ENCODE data around the gene ARHGEF37. TPM values are rescaled to one million over a fixed set of nuclear protein-coding genes. Genes with fewer than 3 reads are reported as not detected.
A peak's percentile ranks its signal among the peaks of the same experiment; 100 is the strongest.

ARHGEF37 gene
- total RNA-seq, 1 donor from 2014 or later: 10.8 TPM

DNA sequence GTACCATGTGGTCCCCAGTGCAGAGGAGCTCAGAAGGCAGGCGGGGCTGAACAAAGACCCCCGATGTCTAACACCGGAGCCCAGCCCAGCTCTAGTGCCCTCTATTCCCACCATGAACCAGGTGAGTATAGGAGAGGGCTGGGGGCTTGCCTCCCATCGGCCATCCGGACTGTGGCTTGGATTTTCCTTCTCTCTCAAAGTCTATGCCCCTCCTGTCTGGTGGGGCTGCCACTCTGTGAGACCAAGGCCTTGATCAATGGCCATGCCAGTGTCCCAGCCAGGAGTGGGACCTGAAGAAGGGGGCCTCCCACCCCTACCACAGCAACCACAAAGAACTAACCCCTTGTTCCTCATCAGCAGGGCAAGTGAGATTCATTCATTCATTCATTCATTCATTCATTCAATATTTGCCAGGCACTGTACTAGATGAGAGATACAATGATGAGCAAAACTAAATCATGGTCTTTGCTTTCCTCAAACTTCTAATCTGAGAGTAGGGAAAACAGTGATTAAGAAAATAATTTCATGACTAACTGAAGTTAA, 47.6 kb downstream of the ARHGEF37 start:
- no peak for DNase-seq (ENCODE audit: low read depth)

DNA sequence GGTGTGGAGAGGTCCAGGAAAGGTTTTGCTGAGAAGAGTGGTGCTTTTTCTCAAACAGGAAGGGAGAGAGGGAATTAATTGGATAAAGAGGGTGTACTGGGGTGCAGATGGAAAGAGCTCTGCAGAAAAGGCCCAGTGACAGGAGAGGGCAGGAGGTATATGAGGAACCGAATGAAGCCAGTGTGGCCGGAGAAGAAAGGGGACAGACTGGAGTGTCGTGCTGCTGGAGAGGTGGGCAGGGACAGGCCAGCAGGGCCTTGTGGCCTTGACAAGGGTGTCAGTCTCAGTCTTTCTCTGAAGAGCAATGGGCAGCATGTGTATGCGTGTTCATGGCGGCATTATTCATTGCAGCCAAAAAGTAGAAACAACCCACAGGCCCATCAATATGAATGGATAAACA, 48.1 kb downstream of the ARHGEF37 start:
- DNase-seq (ENCODE audit: low read depth): no peak

DNA sequence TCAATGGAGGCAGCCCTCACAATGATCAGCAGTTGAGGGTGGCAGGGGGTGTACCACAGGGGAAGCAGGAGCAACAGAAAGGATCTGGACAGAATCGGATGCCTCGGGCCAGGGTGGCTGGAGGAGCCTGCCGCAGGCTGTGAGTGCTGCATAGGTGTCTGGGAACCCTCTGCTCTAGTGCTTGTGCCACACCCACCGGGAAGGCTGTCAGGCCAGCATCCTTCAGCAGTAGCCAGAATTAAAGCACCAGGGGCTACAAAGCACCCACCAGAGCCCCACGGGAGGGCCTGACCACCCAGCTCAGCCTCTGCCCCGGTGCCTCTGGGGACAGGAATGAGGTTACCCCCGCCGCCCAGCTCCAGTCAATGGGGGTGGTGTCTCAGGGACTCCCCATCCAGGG, 49.0 kb downstream of the ARHGEF37 start:
- DNase-seq (ENCODE audit: low read depth): no peak

DNA sequence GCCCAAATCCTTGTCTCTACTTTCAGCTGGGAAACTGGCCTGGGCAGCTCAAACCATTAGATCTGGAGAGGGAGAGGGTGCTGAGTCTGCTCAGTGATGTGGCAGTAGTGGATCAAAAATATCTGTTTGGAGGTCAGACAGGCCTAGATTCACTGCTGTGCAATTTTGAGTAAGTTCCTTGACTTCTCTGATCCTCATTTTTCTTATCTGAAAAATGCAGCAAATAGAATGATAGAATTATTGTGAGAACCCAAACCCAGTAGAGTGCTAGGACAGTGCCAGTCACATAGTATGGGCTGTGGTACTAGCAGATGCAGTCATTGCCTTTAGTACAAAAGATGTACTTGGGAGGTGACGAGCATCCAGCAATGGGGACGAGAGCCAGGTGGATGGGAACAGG, 50.2 kb downstream of the ARHGEF37 start:
- no peak for DNase-seq (ENCODE audit: low read depth)

DNA sequence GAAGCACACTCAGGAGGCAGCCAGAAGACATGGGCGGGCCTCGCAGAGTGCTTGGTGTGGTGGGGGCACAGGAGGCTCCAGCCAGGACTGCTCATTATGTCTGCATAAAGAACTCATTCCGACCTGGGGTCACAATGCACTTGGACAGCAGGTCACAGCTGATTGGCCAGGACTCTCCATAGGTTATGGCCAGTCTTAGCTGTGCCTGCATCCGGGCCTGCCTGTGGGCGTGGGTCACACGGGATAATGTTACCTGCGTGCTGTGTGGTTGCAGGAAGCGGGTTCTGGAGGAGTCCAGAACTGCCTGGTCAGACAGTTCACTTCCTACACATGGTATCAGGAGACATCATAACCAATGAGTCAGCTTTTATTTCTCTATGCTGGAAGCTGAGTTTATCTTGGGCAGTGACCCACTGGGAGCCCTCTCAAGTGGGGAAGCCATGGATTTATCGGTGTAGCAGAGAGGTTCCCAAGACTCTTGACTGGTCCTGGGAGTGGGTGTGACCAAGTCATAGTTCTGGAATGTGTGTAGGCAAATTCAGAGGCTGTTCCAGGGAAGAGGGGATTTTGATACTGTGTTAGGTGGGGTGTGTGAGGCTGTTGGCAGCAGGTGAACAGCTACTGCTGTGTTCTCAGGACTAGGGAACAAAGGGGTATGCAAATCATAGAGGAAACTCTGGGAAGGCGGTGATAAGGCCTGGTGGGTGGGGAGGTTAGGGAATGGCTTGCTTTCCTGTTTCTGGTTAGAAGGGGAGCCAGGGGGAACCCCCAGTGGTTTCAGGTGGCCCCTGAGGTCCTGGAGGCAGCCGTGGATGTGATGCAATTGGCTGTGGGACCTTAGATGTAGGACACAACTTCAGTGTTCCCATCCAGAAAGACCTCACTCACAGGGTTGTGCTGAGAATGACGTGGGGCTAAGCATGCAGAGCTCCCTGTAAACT, 51.3 kb downstream of the ARHGEF37 start:
- DNase-seq (ENCODE audit: low read depth): peak; percentile 93

DNA sequence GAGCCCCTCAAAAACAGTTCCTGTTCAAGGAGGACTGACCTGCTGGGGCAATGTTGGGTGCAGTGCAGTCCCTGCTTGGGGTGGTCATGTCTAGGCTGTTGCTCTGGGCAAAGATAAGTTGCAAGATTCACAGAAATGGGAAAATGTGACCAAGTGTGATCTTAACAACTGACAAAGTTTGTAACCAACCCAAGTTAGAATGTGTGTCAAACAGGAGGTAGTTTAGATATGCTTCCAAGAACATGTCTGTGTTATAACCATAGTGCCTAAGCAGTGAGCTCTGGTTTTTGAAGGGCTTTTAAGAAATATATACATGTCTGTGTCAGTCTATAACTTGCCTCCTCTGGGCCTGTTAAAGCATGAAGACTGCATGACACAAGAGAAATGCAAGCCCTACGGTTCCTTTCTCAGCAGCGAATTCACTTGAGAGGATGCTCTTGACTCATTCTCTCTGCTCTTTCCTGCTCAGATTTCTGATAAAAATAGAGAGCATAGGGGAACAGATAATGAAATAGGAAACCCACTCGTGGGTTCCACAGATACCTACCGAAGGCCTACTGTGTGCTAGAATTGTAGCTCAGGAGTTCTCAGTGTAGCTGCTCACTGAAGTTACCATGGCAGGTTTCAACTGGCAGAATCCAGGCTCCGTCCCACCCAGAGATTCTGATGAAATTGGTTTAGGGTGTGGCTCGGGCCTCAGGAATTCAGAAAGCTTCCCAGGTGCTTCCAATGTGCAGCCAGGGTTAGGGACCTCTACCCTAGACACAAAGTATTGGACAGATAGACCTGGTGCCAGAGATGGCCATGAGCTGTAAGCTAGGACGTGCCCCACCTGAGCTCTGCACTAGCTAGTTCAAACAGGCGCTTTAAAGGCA, 52.4 kb downstream of the ARHGEF37 start:
- DNase-seq (ENCODE audit: low read depth): no peak

DNA sequence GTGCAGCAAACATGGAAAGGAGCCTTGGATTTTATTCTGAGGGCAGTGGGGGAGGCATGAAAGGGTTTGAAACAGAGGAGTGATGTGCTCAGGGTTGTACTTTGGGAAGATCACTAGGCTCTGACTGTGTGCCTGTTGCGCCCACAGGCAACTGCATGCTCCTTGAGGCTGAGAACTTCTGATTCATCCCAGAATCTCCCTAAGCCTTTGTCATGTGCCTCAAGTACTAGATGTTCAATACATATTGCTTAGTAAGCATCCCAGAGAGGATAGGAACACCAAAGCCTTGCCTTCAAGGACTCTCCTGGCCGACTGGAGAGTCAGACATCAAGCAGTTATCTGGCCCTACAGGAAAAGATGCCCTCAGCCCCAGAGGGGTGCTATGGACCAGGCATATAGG, 54.1 kb downstream of the ARHGEF37 start:
- peak; percentile 55 for DNase-seq (ENCODE audit: low read depth)

DNA sequence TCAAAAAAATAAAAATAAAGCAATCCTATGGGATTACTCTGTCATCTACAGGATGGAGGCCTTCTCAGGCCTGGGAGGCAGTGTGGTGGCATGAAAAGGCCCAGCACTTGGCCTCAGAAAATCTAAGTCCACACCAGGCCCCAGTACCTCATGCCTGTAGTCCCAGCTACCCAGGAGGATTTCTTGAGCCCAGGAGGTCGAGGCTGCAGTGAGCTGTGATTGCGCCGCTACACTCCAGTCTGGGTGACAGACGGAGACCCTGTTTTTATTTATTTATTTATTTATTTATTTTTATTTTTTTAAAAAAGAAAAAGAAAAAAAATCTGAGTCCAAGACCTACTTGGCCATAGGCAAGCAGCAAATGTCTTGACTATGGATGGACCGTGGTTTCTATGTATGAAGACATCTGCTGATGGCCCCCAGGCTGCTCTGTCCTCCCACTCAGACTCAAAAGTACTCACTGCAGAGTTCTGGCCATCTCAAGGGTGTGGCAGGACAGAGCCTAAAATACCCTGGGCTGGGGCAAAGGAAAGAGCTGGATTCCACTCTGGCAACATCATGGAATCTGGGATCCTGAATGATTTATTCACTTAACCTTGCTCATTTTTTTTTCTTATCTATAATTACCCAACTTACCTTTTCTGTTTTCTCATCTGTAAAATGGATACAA, 55.0 kb downstream of the ARHGEF37 start:
- DNase-seq (ENCODE audit: low read depth): no peak

DNA sequence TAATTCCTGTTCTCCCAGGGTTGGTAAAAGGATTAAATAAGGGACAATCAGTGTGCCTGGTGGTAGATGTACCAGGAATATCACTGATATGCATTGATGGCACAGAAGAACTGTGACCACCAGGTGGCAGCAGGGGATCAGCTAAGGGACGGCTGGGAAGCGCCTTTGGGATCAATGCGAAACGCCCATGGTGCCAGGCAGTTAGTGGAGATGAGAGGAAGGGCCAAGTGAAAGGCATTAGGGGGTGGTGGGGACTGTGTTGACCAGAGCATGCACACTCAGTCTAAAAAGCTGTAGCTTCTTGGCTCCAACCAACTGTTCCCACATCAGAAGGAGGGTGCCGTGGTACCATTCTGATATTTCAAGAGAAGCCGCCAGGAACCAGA, 55.6 kb downstream of the ARHGEF37 start:
- DNase-seq (ENCODE audit: low read depth): peak; percentile 69

DNA sequence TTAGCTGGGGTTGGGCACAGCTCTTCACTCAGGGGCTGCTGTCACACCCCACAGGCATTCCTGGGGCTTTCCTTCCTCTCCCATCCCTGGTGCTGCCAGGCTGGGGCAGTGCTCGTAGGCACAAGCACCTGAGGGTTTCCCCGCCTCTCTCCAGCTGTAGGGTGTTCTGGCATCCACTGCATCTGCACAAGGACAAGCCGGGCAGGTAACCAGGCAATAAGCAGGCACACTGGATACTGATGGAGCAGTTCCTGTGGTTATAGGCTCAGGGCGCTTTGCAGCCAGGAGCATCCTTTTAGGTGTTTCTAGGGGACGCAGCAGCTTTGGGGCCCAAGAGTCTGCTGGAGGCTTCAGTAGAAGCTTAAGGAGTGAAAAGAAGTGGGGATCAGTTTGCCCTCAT, 56.8 kb downstream of the ARHGEF37 start:
- no peak for DNase-seq (ENCODE audit: low read depth)

DNA sequence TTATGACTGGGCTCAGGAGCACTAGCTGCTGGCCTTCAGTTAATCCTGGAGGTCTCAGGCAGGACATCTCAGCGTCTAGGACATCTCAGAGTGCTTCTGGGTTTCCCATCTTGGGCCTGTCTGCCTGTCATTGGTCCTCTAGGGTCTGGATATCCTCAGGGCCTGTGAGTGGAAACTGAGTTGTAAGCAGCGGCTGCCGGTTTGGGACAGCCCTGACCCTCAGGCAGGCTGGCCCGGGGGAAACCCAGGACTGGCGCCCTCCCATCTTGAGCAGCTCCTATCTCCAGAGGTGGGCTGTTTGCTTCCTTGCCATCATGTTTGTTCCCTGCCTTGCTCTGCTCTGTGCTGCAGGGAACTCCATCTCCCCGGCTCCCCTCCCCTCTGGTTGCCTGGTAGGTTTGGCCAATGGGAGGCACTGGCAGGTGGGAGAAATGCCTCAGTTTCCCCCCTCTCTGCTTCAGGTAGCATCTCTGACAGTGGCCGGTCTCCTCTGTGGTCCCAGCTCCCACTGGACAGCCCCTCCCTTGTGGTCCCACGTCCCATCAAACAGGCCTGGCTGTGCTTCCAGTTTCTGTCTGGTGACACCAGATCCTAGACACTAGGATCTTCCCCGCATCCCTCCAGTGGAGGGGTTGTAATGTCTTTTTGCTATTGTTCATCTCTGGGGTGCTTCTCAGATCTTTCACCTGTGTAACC, 57.4 kb downstream of the ARHGEF37 start:
- no peak for DNase-seq (ENCODE audit: low read depth)

DNA sequence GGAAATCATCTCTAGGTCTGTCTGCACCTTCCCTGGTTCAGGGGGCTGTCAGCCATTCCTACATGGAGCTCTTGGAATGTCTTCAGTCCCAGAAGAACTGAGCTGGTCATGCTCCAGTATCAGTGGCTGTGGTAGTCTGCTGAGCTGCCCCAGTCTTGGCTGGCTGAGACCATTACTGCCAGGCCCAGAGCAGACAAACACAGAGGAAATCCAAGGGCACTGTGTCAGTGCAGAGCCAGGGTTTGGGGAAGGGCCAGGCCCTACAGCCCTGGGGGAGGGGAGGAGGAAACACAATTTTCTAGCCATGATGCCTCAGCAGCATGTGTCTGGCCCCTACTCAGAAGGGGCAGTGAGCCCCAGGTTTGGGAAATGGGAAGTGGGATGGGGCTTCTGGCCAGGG, 58.4 kb downstream of the ARHGEF37 start:
- DNase-seq (ENCODE audit: low read depth): no peak

DNA sequence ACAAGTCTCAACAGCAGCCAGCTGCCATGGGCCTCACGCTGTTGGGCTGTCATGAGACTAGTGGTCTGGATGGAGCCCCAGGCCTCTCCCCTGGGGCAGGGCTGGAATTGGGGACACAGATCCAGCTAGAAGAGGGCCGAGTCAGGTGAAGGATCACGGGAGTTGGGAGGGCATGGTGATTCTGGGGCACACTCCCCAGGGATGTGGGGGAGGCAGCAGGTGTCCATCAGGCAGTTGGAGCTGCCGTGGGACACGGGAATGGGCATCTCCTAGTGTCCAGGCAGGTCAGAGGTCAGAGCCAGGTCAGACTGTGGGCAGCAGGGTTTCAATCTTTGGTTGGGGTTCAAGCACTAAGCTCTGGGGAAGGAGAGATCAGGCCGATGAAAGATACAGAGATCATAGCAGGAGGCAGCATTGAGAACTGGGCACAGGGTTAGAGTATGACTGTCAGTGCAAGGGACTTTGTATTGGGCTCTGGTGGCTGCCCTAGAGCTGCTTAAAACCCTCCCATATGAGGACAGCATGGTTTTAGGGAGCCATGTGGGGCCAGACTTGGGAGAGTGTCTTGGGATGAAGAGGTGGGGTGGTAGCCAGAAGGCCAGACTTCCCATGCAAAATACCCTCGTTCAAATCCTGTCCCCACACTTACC, 59.2 kb downstream of the ARHGEF37 start:
- DNase-seq (ENCODE audit: low read depth): no peak

DNA sequence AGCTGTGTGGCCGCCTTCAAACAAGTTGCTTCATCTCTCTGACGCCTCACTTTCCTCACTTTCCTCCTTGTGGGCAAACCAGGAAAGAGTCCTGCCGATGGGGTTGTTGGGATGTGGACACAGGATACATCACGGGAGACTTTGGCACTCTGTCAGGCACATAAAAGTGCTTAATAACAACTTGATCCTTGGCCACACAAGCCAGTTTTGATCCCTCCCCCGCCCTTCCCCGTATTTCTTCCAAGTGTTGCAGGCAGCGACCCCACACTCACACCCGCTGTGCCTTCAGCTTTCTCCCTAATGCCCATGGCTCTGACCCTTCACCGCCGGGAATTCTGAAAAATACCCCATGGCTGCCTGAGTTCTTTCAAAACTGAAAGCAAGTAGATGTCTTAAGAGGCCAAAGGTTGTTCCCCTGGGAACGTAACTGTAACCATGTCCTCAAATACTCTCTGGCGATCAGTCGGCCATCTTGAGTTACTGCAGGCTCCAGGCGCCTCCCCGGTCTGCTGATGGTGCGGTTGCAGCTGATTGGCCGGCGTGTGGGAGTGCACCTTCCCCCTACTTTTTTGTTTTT, 59.8 kb downstream of the ARHGEF37 start:
- DNase-seq (ENCODE audit: low read depth): peak; percentile 94

DNA sequence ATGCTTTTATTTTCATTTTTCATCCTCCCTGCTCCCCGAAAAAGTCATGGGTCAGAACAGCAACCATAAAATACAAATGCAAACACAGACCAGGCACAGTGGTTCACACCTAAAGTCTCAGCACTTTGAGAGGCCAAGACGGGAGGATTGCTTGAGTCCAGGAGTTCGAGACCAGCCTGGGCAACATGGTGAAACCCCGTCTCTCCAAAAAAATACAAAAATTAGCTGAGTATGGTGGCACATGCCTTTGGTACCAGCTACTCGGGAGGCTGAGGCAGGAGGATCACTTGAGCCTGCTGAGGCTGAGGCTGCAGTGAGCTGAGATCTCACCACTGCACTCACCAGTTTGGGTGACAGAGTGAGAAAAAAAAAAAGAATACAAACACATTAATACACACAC, 60.3 kb downstream of the ARHGEF37 start:
- no peak for DNase-seq (ENCODE audit: low read depth)

DNA sequence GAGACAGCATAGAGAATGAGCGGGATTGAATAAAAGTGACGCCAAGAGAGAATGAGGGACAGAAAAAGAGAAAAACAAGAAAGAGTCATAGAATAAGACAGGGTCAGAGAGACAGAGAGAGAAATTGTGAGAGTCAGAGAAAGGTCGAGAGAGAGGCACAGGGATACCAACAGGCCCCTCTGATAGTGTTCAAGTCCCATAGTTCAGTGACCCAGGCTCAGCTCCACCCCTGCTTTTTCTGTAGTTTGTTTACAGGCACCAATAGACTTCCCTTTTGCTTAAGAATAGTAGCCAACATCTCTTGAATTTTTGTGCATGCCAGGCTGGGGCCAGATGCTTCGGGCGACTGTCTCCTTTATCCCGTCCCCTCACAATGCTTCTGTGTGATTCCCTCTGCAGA, 62.5 kb downstream of the ARHGEF37 start:
- DNase-seq (ENCODE audit: low read depth): no peak

DNA sequence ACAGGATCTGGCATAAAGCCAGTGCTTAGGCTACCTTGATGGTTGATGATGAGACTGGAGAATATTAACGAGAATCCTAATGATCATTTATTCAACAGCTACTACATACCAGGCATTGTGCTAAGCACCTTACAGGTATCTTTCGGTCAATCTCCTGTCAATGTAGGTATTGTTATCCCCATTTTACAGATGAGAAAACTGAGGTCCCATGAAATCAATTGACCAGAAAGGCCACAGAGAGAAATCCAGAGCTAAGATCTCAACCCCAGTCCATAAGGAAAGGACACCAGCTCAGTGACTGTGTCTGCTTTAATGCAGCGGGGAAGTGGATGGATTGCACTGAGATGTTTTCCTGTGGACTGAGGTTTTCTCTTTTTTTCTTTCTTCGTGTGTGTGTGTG, 63.3 kb downstream of the ARHGEF37 start:
- no peak for DNase-seq (ENCODE audit: low read depth)

DNA sequence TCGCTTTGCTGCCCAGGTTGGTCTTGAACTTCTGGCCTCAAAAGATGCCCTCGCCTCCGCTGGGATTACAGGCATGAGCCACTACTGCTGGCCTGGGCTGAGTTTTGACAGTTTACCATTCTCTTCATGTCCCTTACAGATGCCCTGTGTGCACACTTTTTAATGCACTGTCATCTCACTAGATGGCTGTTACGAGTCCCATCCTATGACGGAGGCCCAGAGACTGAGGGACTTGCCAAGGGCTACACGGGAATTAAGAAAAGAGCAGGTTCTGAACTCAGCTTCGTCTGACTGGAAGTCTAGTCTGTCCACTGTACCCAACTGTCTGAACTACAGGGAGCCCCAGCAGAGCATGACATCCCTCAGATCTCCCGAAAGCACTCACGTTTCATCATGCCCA, 63.9 kb downstream of the ARHGEF37 start:
- DNase-seq (ENCODE audit: low read depth): no peak

DNA sequence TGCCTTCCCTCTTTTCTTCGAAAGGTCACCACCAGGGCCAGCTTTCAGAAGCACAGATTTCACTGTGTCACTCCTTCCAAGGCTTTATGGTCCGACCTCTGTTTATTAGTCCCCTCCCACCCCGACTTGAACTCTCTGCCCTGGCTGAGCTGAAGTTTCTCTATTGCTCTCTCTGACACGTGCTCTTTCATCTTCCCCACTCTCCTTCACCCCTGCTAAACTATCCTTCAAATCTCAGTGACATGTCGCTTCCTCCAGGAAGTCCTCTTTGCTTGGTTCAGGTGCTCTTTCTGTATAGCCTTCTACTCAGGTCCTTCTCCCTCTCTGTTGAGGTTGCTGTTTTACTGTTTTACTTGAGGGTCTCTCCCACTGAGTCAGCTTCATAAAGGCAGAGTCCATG, 64.4 kb downstream of the ARHGEF37 start:
- no peak for DNase-seq (ENCODE audit: low read depth)

DNA sequence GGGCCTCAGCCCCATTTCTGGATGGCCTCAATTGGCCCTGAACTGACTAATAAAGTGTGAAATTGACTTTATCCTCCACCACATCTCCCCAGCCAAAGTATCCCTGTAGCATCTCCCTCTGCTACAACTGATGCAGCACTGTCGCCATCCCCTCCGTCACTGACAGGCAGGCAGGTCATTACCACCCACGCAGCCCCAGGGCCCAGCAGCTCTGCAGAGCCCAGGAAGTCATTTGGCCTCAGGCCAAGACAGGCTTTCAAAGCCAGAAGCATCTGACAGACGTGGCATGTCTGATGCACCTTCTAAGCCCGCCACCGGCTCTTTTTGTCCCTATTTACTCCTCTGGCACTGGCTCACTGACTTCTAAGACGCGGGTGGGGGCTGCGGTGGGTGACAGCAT, 65.3 kb downstream of the ARHGEF37 start:
- peak; percentile 68 for DNase-seq (ENCODE audit: low read depth)

DNA sequence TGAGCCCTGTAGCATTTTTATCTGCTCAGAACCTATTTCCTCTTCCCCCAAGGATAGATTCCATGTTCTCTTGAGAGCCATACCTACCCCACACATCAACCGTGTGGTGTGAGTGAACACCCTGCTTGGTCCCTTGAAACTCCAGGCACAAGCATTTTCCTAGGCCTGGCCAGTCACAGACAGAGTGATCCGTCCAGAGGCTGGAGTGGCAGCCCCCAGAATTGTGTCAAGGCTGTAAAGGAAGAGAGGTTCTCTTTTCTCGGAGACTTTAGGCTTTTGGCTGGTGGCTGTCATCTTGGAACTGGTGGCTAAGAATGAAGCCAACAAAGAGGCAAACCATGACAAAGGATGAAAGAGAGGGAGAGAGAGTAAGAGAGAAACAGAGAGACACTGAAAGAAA, 66.0 kb downstream of the ARHGEF37 start:
- DNase-seq (ENCODE audit: low read depth): no peak
